Uterus (tissue), 4 donors: Measurements from ENCODE around the gene PRKAA1. TPM values are rescaled to one million over a fixed set of nuclear protein-coding genes. Genes with fewer than 3 reads are reported as not detected.

Experiments
- DNase-seq, 2 donors: peaks; one replicate each; pipeline ENCODE4 v3.0.0-alpha.2; 2019 to 2020
- H3K27ac ChIP-seq, 2 donors: fragments of 200-600 bp; sonication (generic); 1 replicate in 1 of 2; 2 replicates in 1 of 2; pipeline ENCODE4 v1.5.1; 2016 to 2018
- H3K27me3 ChIP-seq, 2 donors: fragments of 200-600 bp; sonication (generic); one replicate each; pipeline ENCODE4 v1.5.1; 2018 to 2019; ENCODE audit warnings: control low read depth in 1 of 2
- H3K36me3 ChIP-seq, 2 donors: fragments of 200-600 bp; sonication (generic); one replicate each; pipeline ENCODE4 v1.5.1; 2019; ENCODE audit warnings: control low read depth in 1 of 2
- H3K4me1 ChIP-seq, 2 donors: fragments of 200-600 bp; sonication (generic); one replicate each; pipeline ENCODE4 v1.5.1; 2018 to 2019; ENCODE audit warnings: control low read depth in 1 of 2
- H3K4me3 ChIP-seq, 2 donors: fragments of 200-600 bp; sonication (generic); 1 replicate in 1 of 2; 2 replicates in 1 of 2; pipeline ENCODE4 v1.5.1; 2018 to 2019; ENCODE audit warnings: mild to moderate bottlenecking in 1 of 2
- H3K9me3 ChIP-seq, 2 donors: fragments of 200-600 bp; sonication (generic); one replicate each; pipeline ENCODE4 v1.5.1; 2019; ENCODE audit warnings: control low read depth in 1 of 2
- CTCF ChIP-seq, 4 experiments: fragments of 200-600 bp in 2 of 4; fragments of 450-650 bp in 2 of 4; sonication (generic) in 2 of 4; IDR thresholded peaks; one replicate each; pipeline ENCODE4 v1.5.1; 2016 to 2019; ENCODE audit warnings: antibody characterized with exemption in 4 of 4, mild to moderate bottlenecking in 2 of 4, moderate library complexity in 1 of 4
- POLR2A ChIP-seq, 2 donors: fragments of 450-650 bp; IDR thresholded peaks; one replicate each; pipeline ENCODE4 v1.6.1; 2016; ENCODE audit warnings: antibody characterized with exemption in 2 of 2, mild to moderate bottlenecking in 1 of 2, moderate library complexity in 1 of 2
- intact Hi-C: fragments of 100-400 bp; cut with DNase I; formaldehyde crosslinking; loops from one replicate; pipeline ENCODE4 v1.15.1; 2023; ENCODE audit warnings: low total_unique reads
- total RNA-seq, 4 donors: library from RNA; depleted of rRNA in 3 of 4; stranded (reverse); fragments of >200 nt in 3 of 4; gene quantifications; one replicate each; pipeline versions ENCODE4 v1.1.0 to v1.2.4, GENCODE V29; 2014 to 2023
- donor health status: DM: yes; HTN: yes; CAD: no.

PRKAA1 gene
- total RNA-seq, 4 donors from 2014 or later: 36.6 to 143 (median 97.3) TPM

- TF ChIP-seq POLR2A (IDR thresholded peaks at IDR 0.05): no peak
- no peak for TF ChIP-seq CTCF (IDR thresholded peaks at IDR 0.05)
- Histone ChIP-seq H3K36me3 (no peaks in the 10 kb centered on the region), H3K27me3 (no peaks in the 10 kb centered on the region), H3K9me3 (no peaks in the 10 kb centered on the region), H3K27ac (no peak overlapping the region), H3K4me3 (no peak overlapping the region), H3K4me1 (peaks cover 0 to 4% of the 10 kb centered on the region in 2 donors)
- DNase-seq: no peak
- intact Hi-C loops: no loop called here
Measured at GRCh38 chr5:40776658-40776977, 21.6 kb downstream of the PRKAA1 start.

GRCh38 chr5:40775846-40776657, 22.1 kb downstream of the PRKAA1 start:
- no peaks in the 10 kb centered on the region for H3K36me3 ChIP-seq
- H3K27ac ChIP-seq: no peak overlapping the region
- H3K9me3 ChIP-seq: no peaks in the 10 kb centered on the region
- H3K4me3 ChIP-seq: no peak overlapping the region
- no peaks in the 10 kb centered on the region for H3K27me3 ChIP-seq
- no peak for TF ChIP-seq POLR2A (IDR thresholded peaks at IDR 0.05)
- intact Hi-C loops: no loop called here
- peaks cover 0 to 4% of the 10 kb centered on the region in 2 donors for H3K4me1 ChIP-seq
- DNase-seq: no peak

- intact Hi-C loops: no loop called here
- H3K27me3 ChIP-seq: no peaks in the 10 kb centered on the region
- no peak for DNase-seq
- no peaks in the 10 kb centered on the region for H3K36me3 ChIP-seq
- peaks cover 0 to 4% of the 10 kb centered on the region in 2 donors for H3K4me1 ChIP-seq
- no peak overlapping the region for H3K27ac ChIP-seq
- no peak for TF ChIP-seq CTCF (IDR thresholded peaks at IDR 0.05)
- no peak for TF ChIP-seq POLR2A (IDR thresholded peaks at IDR 0.05)
- no peaks in the 10 kb centered on the region for H3K9me3 ChIP-seq
- H3K4me3 ChIP-seq: no peak overlapping the region
Measured at GRCh38 chr5:40775085-40775845, 22.9 kb downstream of the PRKAA1 start.

- Histone ChIP-seq H3K4me1 (no peaks in the 10 kb centered on the region), H3K9me3 (no peaks in the 10 kb centered on the region), H3K27ac (no peak overlapping the region), H3K36me3 (no peaks in the 10 kb centered on the region), H3K4me3 (no peak overlapping the region), H3K27me3 (no peaks in the 10 kb centered on the region)
- intact Hi-C loops: no loop called here
- DNase-seq: no peak
- no peak for TF ChIP-seq CTCF (IDR thresholded peaks at IDR 0.05)
- no peak for TF ChIP-seq POLR2A (IDR thresholded peaks at IDR 0.05)
Measured at GRCh38 chr5:40774623-40775022, 23.6 kb downstream of the PRKAA1 start.

- H3K4me1 ChIP-seq: no peaks in the 10 kb centered on the region
- DNase-seq: no peak
- no peaks in the 10 kb centered on the region for H3K36me3 ChIP-seq
- H3K27me3 ChIP-seq: no peaks in the 10 kb centered on the region
- TF ChIP-seq POLR2A (IDR thresholded peaks at IDR 0.05): no peak
- TF ChIP-seq CTCF (IDR thresholded peaks at IDR 0.05): no peak
- no peak overlapping the region for H3K27ac ChIP-seq
- no peak overlapping the region for H3K4me3 ChIP-seq
- intact Hi-C loops: no loop called here
- H3K9me3 ChIP-seq: no peaks in the 10 kb centered on the region
Measured at GRCh38 chr5:40770764-40771163, 27.4 kb downstream of the PRKAA1 start.
